ENCODE measurements around the gene CDH13. TPM values are rescaled to one million over a fixed set of nuclear protein-coding genes. Genes with fewer than 3 reads are reported as not detected.

The CDH13 gene
- polyA plus RNA-seq, 2 of the 4 experiments (the other 2 are of a cell fraction), result not detected

DNA sequence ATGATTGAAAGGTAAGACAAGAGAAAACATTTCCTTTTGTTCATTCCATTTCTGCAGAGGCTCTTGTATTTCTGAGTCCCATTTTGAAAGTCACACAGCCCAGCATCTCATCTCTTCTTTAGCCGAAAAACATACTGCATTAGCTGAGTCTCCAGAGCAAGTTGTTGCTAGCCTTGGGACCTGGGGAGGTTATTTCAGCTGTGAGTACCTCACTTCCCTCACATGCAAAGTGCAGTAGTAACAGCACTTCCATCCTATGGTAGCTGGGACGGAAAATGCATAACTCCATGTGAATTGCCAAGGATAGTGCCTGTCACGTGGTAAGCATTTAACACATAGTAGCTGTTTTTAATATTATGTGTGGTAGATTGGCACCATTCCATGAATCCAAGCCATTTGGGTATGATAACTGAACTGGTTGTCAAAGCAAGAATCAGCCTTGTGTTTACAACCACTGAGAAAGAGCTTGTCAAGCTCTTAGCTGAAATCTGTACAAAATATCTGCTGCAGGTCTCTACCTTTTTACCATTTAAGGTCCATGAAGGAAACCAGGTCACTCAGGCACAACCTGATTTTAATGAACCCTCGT lies 345.7 kb downstream of the CDH13 start:
- Histone ChIP-seq H3K4me1 (no peaks in the 10 kb centered on the region), H3K4me3 (no peak overlapping the region), H3K4me2 (no peak overlapping the region), H3K27ac (no peak overlapping the region), H3K9me3 (no peaks in the 10 kb centered on the region)
- TF ChIP-seq REST (IDR thresholded peaks at IDR 0.05) (no peak), RFX5 (IDR thresholded peaks at IDR 0.05) (no peak), EHMT2 (IDR thresholded peaks at IDR 0.05; ENCODE audit: low read depth) (no peak)
- TF ChIP-seq, protein P1, sequence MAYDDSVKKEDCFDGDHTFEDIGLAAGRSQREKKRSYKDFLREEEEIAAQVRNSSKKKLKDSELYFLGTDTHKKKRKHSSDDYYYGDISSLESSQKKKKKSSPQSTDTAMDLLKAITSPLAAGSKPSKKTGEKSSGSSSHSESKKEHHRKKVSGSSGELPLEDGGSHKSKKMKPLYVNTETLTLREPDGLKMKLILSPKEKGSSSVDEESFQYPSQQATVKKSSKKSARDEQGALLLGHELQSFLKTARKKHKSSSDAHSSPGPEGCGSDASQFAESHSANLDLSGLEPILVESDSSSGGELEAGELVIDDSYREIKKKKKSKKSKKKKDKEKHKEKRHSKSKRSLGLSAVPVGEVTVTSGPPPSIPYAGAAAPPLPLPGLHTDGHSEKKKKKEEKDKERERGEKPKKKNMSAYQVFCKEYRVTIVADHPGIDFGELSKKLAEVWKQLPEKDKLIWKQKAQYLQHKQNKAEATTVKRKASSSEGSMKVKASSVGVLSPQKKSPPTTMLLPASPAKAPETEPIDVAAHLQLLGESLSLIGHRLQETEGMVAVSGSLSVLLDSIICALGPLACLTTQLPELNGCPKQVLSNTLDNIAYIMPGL (CRISPR knock-in tag; IDR thresholded peaks at IDR 0.05; ENCODE audit: borderline replicate concordance), result no peak
- no peak for DNase-seq (ENCODE audit: low read depth in 1 of 2, low spot score in 1 of 2)
- no peak for FAIRE-seq
- WGBS (ENCODE audit: missing lambda C conversion rate), result 2% methylated on average over 4 of the region's 4 CpGs
- ChIA-PET POLR2A (no interaction called here), CTCF (interaction anchor here (0.6 kb wide), 1 partner anchor 11 kb away, joined by 3 read pairs; no protein-coding TSS in a partner anchor)
- no peak for ATAC-seq

DNA sequence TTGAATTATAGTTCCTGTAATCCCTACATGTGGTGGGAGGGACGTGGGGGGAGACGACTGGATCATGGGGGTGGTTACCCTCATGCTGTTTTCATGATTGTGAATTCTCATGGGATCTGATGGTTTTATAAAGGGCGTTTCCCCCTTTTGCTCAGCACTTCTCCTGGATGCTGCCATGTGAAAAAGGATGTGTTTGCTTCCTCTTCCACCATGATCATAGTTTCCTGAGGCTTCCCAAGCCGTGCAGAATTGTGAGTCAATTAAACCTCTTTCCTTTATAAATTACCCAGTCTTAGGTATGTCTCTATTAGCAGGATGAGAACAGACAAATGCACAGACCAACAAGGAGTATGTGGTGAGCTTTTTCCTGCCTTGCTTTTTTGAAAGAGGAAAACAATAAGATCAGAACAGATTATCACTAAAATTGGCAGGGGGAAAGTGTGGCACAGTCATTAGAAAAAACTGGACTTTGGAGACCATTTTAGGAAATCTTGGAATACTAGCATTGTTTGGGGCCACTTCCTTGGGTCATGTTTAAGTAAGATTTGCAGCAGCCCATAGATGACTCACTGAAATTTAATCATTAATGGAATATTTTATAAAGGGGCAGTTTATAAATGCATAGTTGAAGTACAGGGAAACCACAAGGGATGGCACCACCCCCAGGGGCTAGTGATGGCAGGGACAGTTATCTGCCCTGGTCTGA lies 352.8 kb downstream of the CDH13 start:
- ChIA-PET CTCF (no interaction called here), POLR2A (no interaction called here)
- ATAC-seq, result no peak
- Histone ChIP-seq H3K9me3 (no peaks in the 10 kb centered on the region), H3K4me2 (no peak overlapping the region), H3K27ac (no peak overlapping the region), H3K4me1 (no peaks in the 10 kb centered on the region), H3K4me3 (no peak overlapping the region)
- TF ChIP-seq CEBPB (IDR thresholded peaks at IDR 0.05), result no peak
- no peak for TF ChIP-seq NPAS2 (CRISPR knock-in tag; IDR thresholded peaks at IDR 0.05; ENCODE audit: borderline replicate concordance)
- no peak for TF ChIP-seq HOXB5 (CRISPR knock-in tag; IDR thresholded peaks at IDR 0.05)
- TF ChIP-seq NR3C1 (IDR thresholded peaks at IDR 0.05), result no peak
- no peak for TF ChIP-seq POLR2AphosphoS2 (conservative IDR thresholded peaks at IDR 0.05; ENCODE audit: low read length)
- TF ChIP-seq, protein P2, sequence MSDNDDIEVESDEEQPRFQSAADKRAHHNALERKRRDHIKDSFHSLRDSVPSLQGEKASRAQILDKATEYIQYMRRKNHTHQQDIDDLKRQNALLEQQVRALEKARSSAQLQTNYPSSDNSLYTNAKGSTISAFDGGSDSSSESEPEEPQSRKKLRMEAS (IDR thresholded peaks at IDR 0.05), result no peak
- TF ChIP-seq HEYL (CRISPR knock-in tag; IDR thresholded peaks at IDR 0.05), result no peak
- no peak for TF ChIP-seq SREBF2 (IDR thresholded peaks at IDR 0.05)
- no peak for TF ChIP-seq CHD2 (IDR thresholded peaks at IDR 0.05; ENCODE audit: low read length, partially characterized antibody)
- TF ChIP-seq, protein P1 (CRISPR knock-in tag; IDR thresholded peaks at IDR 0.05; ENCODE audit: borderline replicate concordance), result no peak
- no peak for DNase-seq (ENCODE audit: low read depth in 1 of 2, low spot score in 1 of 2)
- WGBS (ENCODE audit: missing lambda C conversion rate), result 4% methylated on average over 4 of the region's 4 CpGs
- no peak for FAIRE-seq

- Histone ChIP-seq H3K4me3 (no peak overlapping the region), H3K4me2 (no peak overlapping the region), H3K27ac (no peak overlapping the region), H3K4me1 (no peaks in the 10 kb centered on the region), H3K9me3 (no peaks in the 10 kb centered on the region)
- 2% methylated on average over 3 of the region's 3 CpGs for WGBS (ENCODE audit: missing lambda C conversion rate)
- DNase-seq (ENCODE audit: low read depth in 1 of 2, low spot score in 1 of 2) (no peak), FAIRE-seq (no peak), ATAC-seq (no peak)
- CTCF ChIA-PET, result no interaction called here
- TF ChIP-seq MAFK (IDR thresholded peaks at IDR 0.05; ENCODE audit: partially characterized antibody), result peak; percentile 52
- no peak for TF ChIP-seq RARB (CRISPR knock-in tag; IDR thresholded peaks at IDR 0.05)
- POLR2A ChIA-PET, result no interaction called here
Observed at GRCh38 chr16:82980810-82981209, 354.0 kb downstream of the CDH13 start.
